ENCODE results near the gene PDS5B. TPM values are rescaled to one million over a fixed set of nuclear protein-coding genes. Genes with fewer than 3 reads are reported as not detected.
"Not testable (repeated sequence)": the region's sequence is repeated elsewhere in the genome, so short reads cannot be mapped to it uniquely, and the experiment has no call there.

Gene PDS5B
- total RNA-seq, 1 donor from 2014 or later = 49.4 TPM

DNA sequence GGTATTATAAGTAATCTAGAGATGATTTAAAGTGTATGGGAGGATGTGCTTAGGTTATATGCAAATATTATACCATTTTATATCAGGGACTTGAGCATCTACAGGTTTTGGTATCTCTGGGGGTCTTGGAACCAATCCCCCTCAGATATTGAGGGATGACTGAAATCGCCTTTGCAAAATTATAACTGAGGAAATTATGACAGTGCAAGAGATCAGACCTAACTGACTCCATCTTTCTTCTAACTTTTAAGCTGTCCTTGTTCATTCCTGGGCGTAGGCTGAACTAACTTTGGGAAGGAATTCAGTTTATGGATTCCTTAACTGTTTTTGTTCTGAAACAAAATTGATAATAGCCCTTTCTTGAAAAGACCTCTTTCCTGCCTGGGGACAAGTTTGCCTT lies 239.2 kb downstream of the PDS5B start:
- Histone ChIP-seq H3K9me3 (no peaks in the 10 kb centered on the region), H3K27me3 (no peaks in the 10 kb centered on the region), H3K4me3 (no peak overlapping the region), H3K4me1 (no peaks in the 10 kb centered on the region), H3K36me3 (no peaks in the 10 kb centered on the region), H3K27ac (no peak overlapping the region)
- TF ChIP-seq, protein P1, sequence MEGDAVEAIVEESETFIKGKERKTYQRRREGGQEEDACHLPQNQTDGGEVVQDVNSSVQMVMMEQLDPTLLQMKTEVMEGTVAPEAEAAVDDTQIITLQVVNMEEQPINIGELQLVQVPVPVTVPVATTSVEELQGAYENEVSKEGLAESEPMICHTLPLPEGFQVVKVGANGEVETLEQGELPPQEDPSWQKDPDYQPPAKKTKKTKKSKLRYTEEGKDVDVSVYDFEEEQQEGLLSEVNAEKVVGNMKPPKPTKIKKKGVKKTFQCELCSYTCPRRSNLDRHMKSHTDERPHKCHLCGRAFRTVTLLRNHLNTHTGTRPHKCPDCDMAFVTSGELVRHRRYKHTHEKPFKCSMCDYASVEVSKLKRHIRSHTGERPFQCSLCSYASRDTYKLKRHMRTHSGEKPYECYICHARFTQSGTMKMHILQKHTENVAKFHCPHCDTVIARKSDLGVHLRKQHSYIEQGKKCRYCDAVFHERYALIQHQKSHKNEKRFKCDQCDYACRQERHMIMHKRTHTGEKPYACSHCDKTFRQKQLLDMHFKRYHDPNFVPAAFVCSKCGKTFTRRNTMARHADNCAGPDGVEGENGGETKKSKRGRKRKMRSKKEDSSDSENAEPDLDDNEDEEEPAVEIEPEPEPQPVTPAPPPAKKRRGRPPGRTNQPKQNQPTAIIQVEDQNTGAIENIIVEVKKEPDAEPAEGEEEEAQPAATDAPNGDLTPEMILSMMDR (IDR thresholded peaks at IDR 0.05) = no peak
- TF ChIP-seq POLR2A (IDR thresholded peaks at IDR 0.05) = no peak
- TF ChIP-seq POLR2AphosphoS5 (IDR thresholded peaks at IDR 0.05; ENCODE audit: insufficient read depth in 1 of 2, low read depth in 1 of 2) = no peak
- intact Hi-C loops (cut with DNase I) = no loop called here
- no peak for DNase-seq (ENCODE audit: extremely low spot score in 2 of 2)

DNA sequence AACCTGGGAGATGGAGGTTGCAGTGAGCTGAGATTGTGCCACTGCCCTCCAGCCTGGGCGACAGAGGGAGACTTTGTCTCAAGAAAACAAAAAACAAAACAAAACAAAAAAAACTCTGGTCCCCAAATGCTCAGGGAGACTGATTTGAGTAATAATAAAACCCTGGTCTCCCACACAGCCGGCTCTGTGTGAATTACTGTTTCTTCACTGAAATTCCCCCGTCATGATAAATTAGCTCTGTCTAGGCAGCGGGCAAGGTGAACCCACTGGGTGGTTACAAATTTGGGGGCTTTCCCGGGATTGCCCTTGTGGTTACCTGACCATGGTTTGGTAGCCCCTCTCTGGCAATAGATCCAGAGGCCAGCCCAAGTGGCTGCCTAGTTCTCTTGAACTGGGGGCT lies 240.1 kb downstream of the PDS5B start:
- H3K36me3 ChIP-seq; H3K4me3 ChIP-seq; H3K9me3 ChIP-seq; H3K4me1 ChIP-seq; H3K27me3 ChIP-seq; intact Hi-C loops (cut with DNase I); H3K27ac ChIP-seq; DNase-seq (ENCODE audit: extremely low spot score in 2 of 2): not testable (repeated sequence)

Small RNA genes lying within 50 kb of the gene (small RNA-seq; reads per million reads assigned to genes)
- not detected for gene RNY1P4

Other genes with a start within 250 kb of the PDS5B start
- gene N4BP2L1, start 158.3 kb upstream of the PDS5B start, total RNA-seq = 19.2 TPM
- gene N4BP2L2, start 47.7 kb upstream of the PDS5B start, total RNA-seq = 173 TPM